ENCODE results near the gene TRIAP1. TPM values are rescaled to one million over a fixed set of nuclear protein-coding genes. Genes with fewer than 3 reads are reported as not detected.

Gene TRIAP1
- total and polyA plus RNA-seq, 2 donors (not counting 3 experiments of a cell fraction or from before 2014, with no cell fraction given), result 26.1 to 46.0 TPM

GRCh38 chr12:120438495-120439198 is 7.5 kb downstream of the TRIAP1 start:
- no peak for FAIRE-seq
- POLR2A ChIA-PET, result interaction anchor here (0.7 to 0.8 kb wide), 2 partner anchors 30 to 58 kb away, joined by 3 read pairs; no protein-coding TSS in a partner anchor
- no peak overlapping the region for H2AFZ ChIP-seq (ENCODE audit: low read depth, low read length)
- H3K27ac ChIP-seq (ENCODE audit: insufficient read depth, low read depth, low read length), result no peak overlapping the region
- H4K20me1 ChIP-seq (replicated peaks; ENCODE audit: control insufficient read depth, extremely low read depth, insufficient read depth, low read length), result no peaks in the 10 kb centered on the region
- dilution Hi-C loops (cut with MboI; ENCODE audit: extremely low pct_ligation_motif_present, low sequenced_read_pairs), result no loop called here
- peaks cover 14% of the 10 kb centered on the region for H3K4me1 ChIP-seq (ENCODE audit: control insufficient read depth, extremely low read depth, insufficient read depth, low read length)
- intact Hi-C loops (cut with micrococcal nuclease), result loop anchor here (1.0 to 2.0 kb wide), 5 partner anchors 8 to 209 kb away; partner anchors contain the start of genes DYNLL1, GATC and TRIAP1
- CTCF ChIA-PET, result interaction anchor here (0.7 to 1.9 kb wide), 4 partner anchors 9 to 143 kb away, joined by 3 to 6 read pairs (median 4); partner anchors contain the start of gene POP5
- BruUV-seq (replicated peaks), result no TSS peak
- no peaks in the 10 kb centered on the region for H3K27me3 ChIP-seq (ENCODE audit: control insufficient read depth in 2 of 2, insufficient read depth in 2 of 2, low read length in 2 of 2)
- H3K9ac ChIP-seq (replicated peaks; ENCODE audit: extremely low read depth, insufficient read depth, low read length), result no peak overlapping the region
- H3K4me3 ChIP-seq (replicated peaks in 1 of 3; ENCODE audit: insufficient read depth in 1 of 3, low read depth in 1 of 3, low read length in 3 of 3), result peak overlapping the region; percentile 48 to 76 (median 49)
- H3K9me3 ChIP-seq (replicated peaks; ENCODE audit: control insufficient read depth, insufficient read depth, low read length), result no peaks in the 10 kb centered on the region
- peaks cover 0 to 4% of the 10 kb centered on the region in 2 experiments for H3K36me3 ChIP-seq (ENCODE audit: control insufficient read depth in 2 of 2, extremely low read depth in 1 of 2, insufficient read depth in 2 of 2, low read length in 2 of 2)
- peaks cover 21% of the 10 kb centered on the region for H3K79me2 ChIP-seq (ENCODE audit: control insufficient read depth, insufficient read depth, low read length)
- TF ChIP-seq MYC (IDR thresholded peaks at IDR 0.05; ENCODE audit: low read depth, low read length) (no peak), POLR2AphosphoS5 (IDR thresholded peaks at IDR 0.05; ENCODE audit: insufficient read depth, low read depth, low read length) (no peak), CTCF (IDR thresholded peaks at IDR 0.05; ENCODE audit: extremely low read depth in 1 of 2, insufficient read depth in 1 of 2, low read depth in 1 of 2, low read length in 2 of 2) (no peak), MAX (IDR thresholded peaks at IDR 0.05; ENCODE audit: insufficient read depth, insufficient read length) (no peak), EZH2 (IDR thresholded peaks at IDR 0.05; ENCODE audit: borderline replicate concordance, low read depth, low read length, severe bottlenecking) (no peak), FOS (IDR thresholded peaks at IDR 0.05; ENCODE audit: borderline replicate concordance, insufficient read depth, low read length) (no peak), GATA2 (IDR thresholded peaks at IDR 0.05; ENCODE audit: insufficient read depth, insufficient read length, low read depth, low read length) (no peak), POLR2A (IDR thresholded peaks at IDR 0.05; ENCODE audit: low read depth, low read length) (no peak), JUN (IDR thresholded peaks at IDR 0.05; ENCODE audit: borderline replicate concordance, insufficient read depth, insufficient read length, low read depth) (no peak)
- H3K9me1 ChIP-seq (replicated peaks; ENCODE audit: control insufficient read depth, extremely low read depth, insufficient read depth, low read length), result no peaks in the 10 kb centered on the region
- peak; percentile 36 for DNase-seq (ENCODE audit: low read depth, low spot score)
- H3K4me2 ChIP-seq (ENCODE audit: insufficient read depth, low read length), result peak overlapping the region; percentile 62
